GM23338 (cell line): Measurements from ENCODE around the gene L3MBTL4. TPM values are rescaled to one million over a fixed set of nuclear protein-coding genes. Genes with fewer than 3 reads are reported as not detected.

Experiments
- ATAC-seq: fragments of 200-7000 bp; cut with Tn5 transposase; 3 replicates; pipeline ENCODE4 v1.9.1; 2020
- DNase-seq: peaks from one replicate; pipeline ENCODE4 v3.0.0-alpha.2; 2015; ENCODE audit warnings: low spot score
- H2AFZ ChIP-seq: fragments of 200-600 bp; sonication (generic); 2 replicates; pipeline ENCODE4 v1.8.0; 2016; ENCODE audit warnings: antibody characterized with exemption, mild to moderate bottlenecking, moderate library complexity
- H3F3A ChIP-seq: fragments of 200-600 bp; sonication (generic); replicated peaks from 2 replicates; pipeline ENCODE4 v1.8.0; 2017; ENCODE audit warnings: antibody characterized with exemption, mixed run types, low read depth
- H3K27ac ChIP-seq: fragments of 200-600 bp; sonication (generic); 2 replicates; pipeline ENCODE4 v1.6.1; 2016; ENCODE audit warnings: low read depth
- H3K27me3 ChIP-seq: fragments of 200-600 bp; sonication (generic); 2 replicates; pipeline ENCODE4 v1.8.0; 2016; ENCODE audit warnings: mild to moderate bottlenecking, mixed run types, moderate library complexity; ENCODE audit not compliant: insufficient read depth
- H3K36me3 ChIP-seq: fragments of 200-600 bp; sonication (generic); 2 replicates; pipeline ENCODE4 v1.8.0; 2016; ENCODE audit warnings: mild to moderate bottlenecking; ENCODE audit not compliant: insufficient read depth
- H3K4me1 ChIP-seq: fragments of 200-600 bp; sonication (generic); 2 replicates; pipeline ENCODE4 v1.8.0; 2016; ENCODE audit warnings: mild to moderate bottlenecking, moderate library complexity; ENCODE audit not compliant: insufficient read depth
- H3K4me2 ChIP-seq: fragments of 200-600 bp; sonication (generic); 2 replicates; pipeline ENCODE4 v1.7.1; 2017; ENCODE audit warnings: mixed run types
- H3K4me3 ChIP-seq: fragments of 200-600 bp; sonication (generic); 2 replicates; pipeline ENCODE4 v1.6.1; 2016; ENCODE audit warnings: mixed run types
- H3K79me2 ChIP-seq: fragments of 200-600 bp; sonication (generic); replicated peaks from 2 replicates; pipeline ENCODE4 v1.8.0; 2017; ENCODE audit warnings: mild to moderate bottlenecking; ENCODE audit not compliant: insufficient read depth
- H3K9me2 ChIP-seq: fragments of 200-600 bp; sonication (generic); 2 replicates; pipeline ENCODE4 v1.8.0; 2017; ENCODE audit not compliant: insufficient read depth
- H4K20me1 ChIP-seq: fragments of 200-600 bp; sonication (generic); replicated peaks from 2 replicates; pipeline ENCODE4 v1.8.0; 2017; ENCODE audit warnings: mild to moderate bottlenecking; ENCODE audit not compliant: insufficient read depth
- H3K27ac Mint-ChIP-seq: 2 replicates; pipeline ENCODE4 v1.8.0; 2020; ENCODE audit warnings: inconsistent platforms, mild to moderate bottlenecking, moderate library complexity, mixed read lengths
- H3K27me3 Mint-ChIP-seq: 3 replicates; pipeline ENCODE4 v1.8.0; 2022; ENCODE audit warnings: low read depth, mild to moderate bottlenecking, moderate library complexity, mixed read lengths, inconsistent platforms; ENCODE audit not compliant: insufficient read depth, poor library complexity
- H3K36me3 Mint-ChIP-seq: 3 replicates; pipeline ENCODE4 v1.8.0; 2021; ENCODE audit warnings: low read depth, mild to moderate bottlenecking, inconsistent platforms, moderate library complexity, mixed read lengths
- H3K4me1 Mint-ChIP-seq: 3 replicates; pipeline ENCODE4 v1.8.0; 2020; ENCODE audit warnings: mild to moderate bottlenecking, inconsistent platforms, mixed read lengths
- H3K4me3 Mint-ChIP-seq: 3 replicates; pipeline ENCODE4 v1.8.0; 2021; ENCODE audit warnings: moderate library complexity, mild to moderate bottlenecking, inconsistent platforms, mixed read lengths
- H3K9me3 Mint-ChIP-seq: 3 replicates; pipeline ENCODE4 v1.8.0; 2020; ENCODE audit warnings: moderate library complexity, mild to moderate bottlenecking, inconsistent platforms, mixed read lengths
- CTCF ChIP-seq, 2 experiments: fragments of 200-600 bp in 1 of 2; sonication (generic) in 1 of 2; conservative IDR thresholded peaks; 2 replicates each; pipeline versions ENCODE4 v1.5.1 to v1.6.1; 2016 to 2017; ENCODE audit warnings: antibody characterized with exemption in 2 of 2, low read depth in 2 of 2, mild to moderate bottlenecking in 2 of 2, moderate library complexity in 1 of 2
- ETS1 ChIP-seq: IDR thresholded peaks from 2 replicates; pipeline ENCODE4 v1.6.1; 2016; ENCODE audit warnings: antibody characterized with exemption
- EZH2 ChIP-seq: fragments of 200-600 bp; sonication (generic); IDR thresholded peaks from one replicate; pipeline ENCODE4 v1.8.0; 2017; ENCODE audit warnings: antibody characterized with exemption, mild to moderate bottlenecking, low read depth; ENCODE audit not compliant: unreplicated experiment
- EZH2phosphoT487 ChIP-seq: fragments of 200-600 bp; sonication (generic); IDR thresholded peaks from one replicate; pipeline ENCODE4 v1.8.1; 2018; ENCODE audit warnings: antibody characterized with exemption; ENCODE audit not compliant: unreplicated experiment
- JUNB ChIP-seq: IDR thresholded peaks from one replicate; pipeline ENCODE4 v1.6.1; 2016; ENCODE audit warnings: antibody characterized with exemption; ENCODE audit not compliant: unreplicated experiment
- NANOG ChIP-seq: IDR thresholded peaks from 2 replicates; pipeline ENCODE4 v1.6.1; 2016; ENCODE audit warnings: antibody characterized with exemption, borderline replicate concordance
- POLR2AphosphoS5 ChIP-seq: IDR thresholded peaks from 2 replicates; pipeline ENCODE4 v1.6.1; 2016; ENCODE audit warnings: antibody characterized with exemption, low read depth
- ZNF114 ChIP-seq: fragments of 250-450 bp; sonication (Bioruptor Pico); IDR thresholded peaks from 2 replicates; pipeline ENCODE4 v1.5.0; 2020; ENCODE audit warnings: mild to moderate bottlenecking, moderate library complexity
- ZNF462 ChIP-seq: fragments of 250-450 bp; sonication (Bioruptor Pico); IDR thresholded peaks from 2 replicates; pipeline ENCODE4 v1.5.0; 2020; ENCODE audit warnings: mild to moderate bottlenecking, moderate library complexity
- polyA plus RNA-seq: library from polyadenylated mRNA; unstranded; fragments of >200 nt; fragmentation: Nextera tagmentation; extraction: Ambion mirVana; gene quantifications from 2 replicates; pipeline ENCODE4 v1.2.1, GENCODE V29; 2016
- total RNA-seq: library from RNA; depleted of rRNA; stranded (reverse); fragments of >200 nt; shearing (Covaris generic); gene quantifications from 2 replicates; pipeline ENCODE4 v1.2.3, GENCODE V29; 2014
- TF ChIP-seq, protein P1 (sequence below): IDR thresholded peaks from one replicate; pipeline ENCODE4 v1.6.1; 2018; ENCODE audit warnings: antibody characterized with exemption; ENCODE audit not compliant: unreplicated experiment

L3MBTL4 gene
- total and polyA plus RNA-seq, 2 experiments from 2014 or later, result 0.48 to 2.8 TPM

DNA sequence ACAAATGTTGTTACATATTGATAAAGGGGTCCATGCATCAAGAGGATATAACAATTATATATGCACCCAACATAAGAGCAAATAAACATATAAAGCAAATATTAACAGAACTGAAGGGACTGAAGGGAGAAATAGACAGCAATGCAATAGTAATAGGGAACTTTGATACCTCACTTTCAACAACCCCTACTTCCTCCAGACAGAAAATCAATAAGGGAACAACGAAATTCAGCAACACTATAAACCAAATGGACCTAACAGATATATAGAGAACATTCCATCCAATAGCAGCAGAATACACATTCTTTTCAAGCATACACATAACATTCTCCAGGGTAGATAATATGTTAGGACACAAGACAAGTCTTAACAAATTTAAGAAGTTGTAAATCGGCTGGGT, 71.7 kb downstream of the L3MBTL4 start:
- H3K4me3 ChIP-seq, result no peak overlapping the region
- no peak overlapping the region for H3K27ac ChIP-seq
- Mint-ChIP-seq H3K9me3 (peaks cover 20% of the 10 kb centered on the region), H3K36me3 (peaks cover 10% of the 10 kb centered on the region; the same call in 2 of the 3 replicates), H3K4me1 (no peaks in the 10 kb centered on the region), H3K27me3 (no peaks in the 10 kb centered on the region), H3K4me3 (no peak overlapping the region), H3K27ac (no peak overlapping the region)
- H4K20me1 ChIP-seq, result no peaks in the 10 kb centered on the region
- H3K27me3 ChIP-seq, result no peaks in the 10 kb centered on the region
- DNase-seq (no peak), ATAC-seq (no peak)
- H3K4me2 ChIP-seq, result no peak overlapping the region
- H3K79me2 ChIP-seq, result no peaks in the 10 kb centered on the region
- H3K9me2 ChIP-seq, result peaks cover 3% of the 10 kb centered on the region; the same call in 1 of the 2 replicates
- no peak overlapping the region for H2AFZ ChIP-seq
- no peaks in the 10 kb centered on the region for H3K36me3 ChIP-seq
- no peaks in the 10 kb centered on the region for H3F3A ChIP-seq
- TF ChIP-seq ZNF114 (CRISPR knock-in tag), result no peak
- no peaks in the 10 kb centered on the region for H3K4me1 ChIP-seq

GRCh38 chr18:6341709-6342108, 73.0 kb downstream of the L3MBTL4 start:
- Mint-ChIP-seq H3K36me3 (peaks cover 10% of the 10 kb centered on the region; the same call in 2 of the 3 replicates), H3K4me1 (no peaks in the 10 kb centered on the region), H3K27ac (no peak overlapping the region), H3K9me3 (peaks cover 20% of the 10 kb centered on the region), H3K4me3 (no peak overlapping the region), H3K27me3 (no peaks in the 10 kb centered on the region)
- no peaks in the 10 kb centered on the region for H3K27me3 ChIP-seq
- no peak for DNase-seq
- no peaks in the 10 kb centered on the region for H3K36me3 ChIP-seq
- H3K4me3 ChIP-seq, result no peak overlapping the region
- no peaks in the 10 kb centered on the region for H3F3A ChIP-seq
- H2AFZ ChIP-seq, result no peak overlapping the region
- H3K27ac ChIP-seq, result no peak overlapping the region
- ATAC-seq, result no peak
- no peak overlapping the region for H3K4me2 ChIP-seq
- H4K20me1 ChIP-seq, result no peaks in the 10 kb centered on the region
- H3K4me1 ChIP-seq, result no peaks in the 10 kb centered on the region
- peaks cover 3% of the 10 kb centered on the region; the same call in 1 of the 2 replicates for H3K9me2 ChIP-seq
- H3K79me2 ChIP-seq, result no peaks in the 10 kb centered on the region
- TF ChIP-seq CTCF (conservative IDR thresholded peaks at IDR 0.05; ENCODE audit: low read depth in 2 of 2) (no peak), ZNF114 (CRISPR knock-in tag) (no peak), ZNF462 (no peak), POLR2AphosphoS5 (no peak), NANOG (no peak), EZH2phosphoT487 (no peak), EZH2 (no peak), JUNB (no peak), ETS1 (no peak)
- TF ChIP-seq, protein P1, sequence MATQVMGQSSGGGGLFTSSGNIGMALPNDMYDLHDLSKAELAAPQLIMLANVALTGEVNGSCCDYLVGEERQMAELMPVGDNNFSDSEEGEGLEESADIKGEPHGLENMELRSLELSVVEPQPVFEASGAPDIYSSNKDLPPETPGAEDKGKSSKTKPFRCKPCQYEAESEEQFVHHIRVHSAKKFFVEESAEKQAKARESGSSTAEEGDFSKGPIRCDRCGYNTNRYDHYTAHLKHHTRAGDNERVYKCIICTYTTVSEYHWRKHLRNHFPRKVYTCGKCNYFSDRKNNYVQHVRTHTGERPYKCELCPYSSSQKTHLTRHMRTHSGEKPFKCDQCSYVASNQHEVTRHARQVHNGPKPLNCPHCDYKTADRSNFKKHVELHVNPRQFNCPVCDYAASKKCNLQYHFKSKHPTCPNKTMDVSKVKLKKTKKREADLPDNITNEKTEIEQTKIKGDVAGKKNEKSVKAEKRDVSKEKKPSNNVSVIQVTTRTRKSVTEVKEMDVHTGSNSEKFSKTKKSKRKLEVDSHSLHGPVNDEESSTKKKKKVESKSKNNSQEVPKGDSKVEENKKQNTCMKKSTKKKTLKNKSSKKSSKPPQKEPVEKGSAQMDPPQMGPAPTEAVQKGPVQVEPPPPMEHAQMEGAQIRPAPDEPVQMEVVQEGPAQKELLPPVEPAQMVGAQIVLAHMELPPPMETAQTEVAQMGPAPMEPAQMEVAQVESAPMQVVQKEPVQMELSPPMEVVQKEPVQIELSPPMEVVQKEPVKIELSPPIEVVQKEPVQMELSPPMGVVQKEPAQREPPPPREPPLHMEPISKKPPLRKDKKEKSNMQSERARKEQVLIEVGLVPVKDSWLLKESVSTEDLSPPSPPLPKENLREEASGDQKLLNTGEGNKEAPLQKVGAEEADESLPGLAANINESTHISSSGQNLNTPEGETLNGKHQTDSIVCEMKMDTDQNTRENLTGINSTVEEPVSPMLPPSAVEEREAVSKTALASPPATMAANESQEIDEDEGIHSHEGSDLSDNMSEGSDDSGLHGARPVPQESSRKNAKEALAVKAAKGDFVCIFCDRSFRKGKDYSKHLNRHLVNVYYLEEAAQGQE, result no peak
